HepG2 (cell line): Measurements from ENCODE around the gene GFAP.

Source experiments
- CHD4 ChIP-seq: fragments of 200-600 bp; sonication (generic); IDR thresholded peaks from 2 replicates; pipeline ENCODE4 v1.7.0; 2017; ENCODE audit warnings: mild to moderate bottlenecking, low read length, borderline replicate concordance
- CTCF ChIP-seq: sonication (generic); formaldehyde crosslinking; IDR thresholded peaks from 2 replicates; pipeline ENCODE4 v1.5.0; 2020; ENCODE audit warnings: mild to moderate bottlenecking, missing genetic modification reagents, moderate library complexity
- HBP1 ChIP-seq: IDR thresholded peaks from 2 replicates; pipeline ENCODE4 v1.6.1; 2016; ENCODE audit warnings: low read depth, control low read depth
- HDAC6 ChIP-seq: fragments of 200-600 bp; sonication (generic); IDR thresholded peaks from 2 replicates; pipeline ENCODE4 v1.7.0; 2017; ENCODE audit warnings: mild to moderate bottlenecking, antibody characterized with exemption, low read length, low read depth
- KDM4B ChIP-seq: sonication (generic); formaldehyde crosslinking; IDR thresholded peaks from 2 replicates; pipeline ENCODE4 v1.4.0; 2020; ENCODE audit warnings: missing genetic modification reagents
- KLF9 ChIP-seq: IDR thresholded peaks from 2 replicates; pipeline ENCODE4 v1.6.1; 2016; ENCODE audit warnings: low read depth
- PHF5A ChIP-seq: IDR thresholded peaks from one replicate; pipeline ENCODE4 v1.6.1; 2018; ENCODE audit warnings: low read depth, missing genetic modification reagents; ENCODE audit not compliant: unreplicated experiment
- POLR2A ChIP-seq, 2 experiments: IDR thresholded peaks; 2 replicates each; pipeline ENCODE4 v1.6.1; 2011; ENCODE audit warnings: low read depth in 2 of 2, low read length in 2 of 2, mild to moderate bottlenecking in 1 of 2, moderate library complexity in 1 of 2; ENCODE audit not compliant: insufficient read depth in 1 of 2
- SMAD9 ChIP-seq: sonication (generic); formaldehyde crosslinking; IDR thresholded peaks from 2 replicates; pipeline ENCODE4 v1.5.1; 2020; ENCODE audit warnings: mild to moderate bottlenecking, missing genetic modification reagents
- TCF7 ChIP-seq: sonication (generic); IDR thresholded peaks from 2 replicates; pipeline ENCODE4 v1.6.1; 2016; ENCODE audit warnings: antibody characterized with exemption, low read depth
- ZBTB8A ChIP-seq: sonication (generic); formaldehyde crosslinking; IDR thresholded peaks from 2 replicates; pipeline ENCODE4 v1.4.0; 2020; ENCODE audit warnings: mild to moderate bottlenecking, low read depth, missing genetic modification reagents, borderline replicate concordance
- ZNF12 ChIP-seq: sonication (generic); formaldehyde crosslinking; IDR thresholded peaks from 2 replicates; pipeline ENCODE4 v1.5.0; 2020; ENCODE audit warnings: missing genetic modification reagents
- ZNF496 ChIP-seq: sonication (generic); formaldehyde crosslinking; IDR thresholded peaks from 2 replicates; pipeline ENCODE4 v1.8.1; 2023; ENCODE audit warnings: mild to moderate bottlenecking, moderate library complexity, missing genetic modification reagents; ENCODE audit not compliant: insufficient replicate concordance

GRCh38 chr17:44940317-44940716, 25.0 kb upstream of the GFAP start:
- TF ChIP-seq KLF9 (CRISPR knock-in tag) (no peak), ZNF12 (CRISPR knock-in tag) (no peak), SMAD9 (CRISPR knock-in tag) (no peak), ZNF496 (no peak), CTCF (CRISPR knock-in tag) (no peak), TCF7 (no peak), POLR2A (IDR thresholded peaks at IDR 0.05; ENCODE audit: insufficient read depth in 1 of 2, low read depth in 2 of 2, low read length in 2 of 2) (no peak), HDAC6 (no peak), CHD4 (no peak), KDM4B (CRISPR knock-in tag) (no peak), PHF5A (CRISPR knock-in tag) (no peak), HBP1 (CRISPR knock-in tag) (no peak), ZBTB8A (CRISPR knock-in tag) (no peak)
